ENCODE measurements around the gene ZNF469. TPM values are rescaled to one million over a fixed set of nuclear protein-coding genes. Genes with fewer than 3 reads are reported as not detected.

The ZNF469 gene
- total and polyA plus RNA-seq, 8 donors = 1.4 to 5.5 (median 2.6) TPM

GRCh38 chr16:88354229-88355092, 28.3 kb upstream of the ZNF469 start:
- H3K9me3 ChIP-seq = no peaks in the 10 kb centered on the region
- ATAC-seq = no peak
- intact Hi-C loops (cut with DNase I) = no loop called here
- no peaks in the 10 kb centered on the region for H3K36me3 ChIP-seq
- H3K27ac ChIP-seq = no peak overlapping the region
- peaks cover 0 to 11% of the 10 kb centered on the region in 2 donors for H3K27me3 ChIP-seq
- H3K4me1 ChIP-seq = no peaks in the 10 kb centered on the region
- DNase-seq = peak in 1 of 4 donors; percentile 65
- H3K4me3 ChIP-seq = no peak overlapping the region
- no peak for TF ChIP-seq CTCF (IDR thresholded peaks at IDR 0.05)

- H3K36me3 ChIP-seq = no peaks in the 10 kb centered on the region
- ATAC-seq (no peak), DNase-seq (no peak)
- H3K4me3 ChIP-seq = no peak overlapping the region
- intact Hi-C loops (cut with DNase I) = no loop called here
- H3K27me3 ChIP-seq = peaks cover 0 to 11% of the 10 kb centered on the region in 2 donors
- no peak overlapping the region for H3K27ac ChIP-seq
- no peak for TF ChIP-seq CTCF (IDR thresholded peaks at IDR 0.05)
- H3K4me1 ChIP-seq = no peaks in the 10 kb centered on the region
- H3K9me3 ChIP-seq = no peaks in the 10 kb centered on the region
Measured at GRCh38 chr16:88355093-88355388, 27.7 kb upstream of the ZNF469 start.

- TF ChIP-seq CTCF (IDR thresholded peaks at IDR 0.05) = no peak
Measured at GRCh38 chr16:88355389-88356123, 27.2 kb upstream of the ZNF469 start.

GRCh38 chr16:88356124-88356726, 26.5 kb upstream of the ZNF469 start:
- H3K27ac ChIP-seq = no peak overlapping the region
- no peaks in the 10 kb centered on the region for H3K9me3 ChIP-seq
- H3K27me3 ChIP-seq = peaks cover 0 to 12% of the 10 kb centered on the region in 2 donors

More at GRCh38 chr16:88355389-88356123, 27.2 kb upstream of the ZNF469 start:
- Histone ChIP-seq H3K9me3 (no peaks in the 10 kb centered on the region), H3K27ac (no peak overlapping the region), H3K27me3 (peaks cover 0 to 11% of the 10 kb centered on the region in 2 donors), H3K4me3 (no peak overlapping the region), H3K36me3 (no peaks in the 10 kb centered on the region), H3K4me1 (no peaks in the 10 kb centered on the region)
- ATAC-seq (no peak), DNase-seq (peak in 1 of 4 donors; percentile 56)
- intact Hi-C loops (cut with DNase I) = no loop called here

More at GRCh38 chr16:88356124-88356726, 26.5 kb upstream of the ZNF469 start:
- no peaks in the 10 kb centered on the region for H3K36me3 ChIP-seq
- TF ChIP-seq CTCF (IDR thresholded peaks at IDR 0.05) = no peak
- H3K4me1 ChIP-seq = no peaks in the 10 kb centered on the region
- ATAC-seq (no peak), DNase-seq (peak in 1 of 4 donors; percentile 43)
- H3K4me3 ChIP-seq = no peak overlapping the region
- intact Hi-C loops (cut with DNase I) = no loop called here

Data from left lung (tissue), 10 donors.